ENCODE data around the gene EPDR1.

DNA sequence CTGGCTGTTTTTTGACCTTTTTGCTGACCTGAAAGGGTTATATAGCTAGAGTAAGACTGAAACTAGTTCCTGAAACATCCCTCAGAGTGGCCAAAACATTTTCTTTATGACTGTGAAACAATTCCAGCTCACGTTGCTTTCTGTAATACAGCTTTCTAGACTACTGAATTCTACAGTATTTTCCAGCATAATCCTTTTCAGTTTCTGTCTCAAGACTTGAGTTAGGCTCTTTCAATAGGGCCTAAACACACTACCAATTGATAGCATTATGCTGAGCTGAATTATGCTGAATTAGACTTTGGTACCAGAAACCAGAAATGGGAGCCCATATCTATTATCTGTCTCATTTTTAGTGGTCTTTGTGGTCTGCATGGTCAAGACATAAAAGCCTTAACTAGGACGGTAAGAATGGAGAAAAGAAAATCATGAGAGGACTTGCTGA, 72.6 kb downstream of the EPDR1 start:
- TF ChIP-seq, protein P1, sequence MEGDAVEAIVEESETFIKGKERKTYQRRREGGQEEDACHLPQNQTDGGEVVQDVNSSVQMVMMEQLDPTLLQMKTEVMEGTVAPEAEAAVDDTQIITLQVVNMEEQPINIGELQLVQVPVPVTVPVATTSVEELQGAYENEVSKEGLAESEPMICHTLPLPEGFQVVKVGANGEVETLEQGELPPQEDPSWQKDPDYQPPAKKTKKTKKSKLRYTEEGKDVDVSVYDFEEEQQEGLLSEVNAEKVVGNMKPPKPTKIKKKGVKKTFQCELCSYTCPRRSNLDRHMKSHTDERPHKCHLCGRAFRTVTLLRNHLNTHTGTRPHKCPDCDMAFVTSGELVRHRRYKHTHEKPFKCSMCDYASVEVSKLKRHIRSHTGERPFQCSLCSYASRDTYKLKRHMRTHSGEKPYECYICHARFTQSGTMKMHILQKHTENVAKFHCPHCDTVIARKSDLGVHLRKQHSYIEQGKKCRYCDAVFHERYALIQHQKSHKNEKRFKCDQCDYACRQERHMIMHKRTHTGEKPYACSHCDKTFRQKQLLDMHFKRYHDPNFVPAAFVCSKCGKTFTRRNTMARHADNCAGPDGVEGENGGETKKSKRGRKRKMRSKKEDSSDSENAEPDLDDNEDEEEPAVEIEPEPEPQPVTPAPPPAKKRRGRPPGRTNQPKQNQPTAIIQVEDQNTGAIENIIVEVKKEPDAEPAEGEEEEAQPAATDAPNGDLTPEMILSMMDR (conservative IDR thresholded peaks at IDR 0.05; ENCODE audit: low read depth, low read length), result no peak
- no peak for TF ChIP-seq EZH2phosphoT487 (IDR thresholded peaks at IDR 0.05; ENCODE audit: borderline replicate concordance, low read length)

Data from PC-3 (cell line).